Hepatocyte (in vitro differentiated cells): ENCODE results near the gene GPR32.

Experiments used
- CTCF ChIP-seq: fragments of 200-600 bp; sonication (generic); IDR thresholded peaks from 2 replicates; pipeline ENCODE4 v1.5.1; 2016; ENCODE audit warnings: antibody characterized with exemption, mild to moderate bottlenecking; ENCODE audit not compliant: poor library complexity
- EZH2phosphoT487 ChIP-seq: fragments of 200-600 bp; sonication (generic); IDR thresholded peaks from one replicate; pipeline ENCODE4 v1.6.1; 2018; ENCODE audit warnings: antibody characterized with exemption, mild to moderate bottlenecking, low read depth, moderate library complexity; ENCODE audit not compliant: unreplicated experiment, severe bottlenecking

- TF ChIP-seq CTCF (no peak), EZH2phosphoT487 (no peak)
Observed at GRCh38 chr19:50729894-50730293, 40.4 kb upstream of the GPR32 start.
